ENCODE measurements around the gene SAMD9L. TPM values are rescaled to one million over a fixed set of nuclear protein-coding genes. Genes with fewer than 3 reads are reported as not detected.

SAMD9L gene
- total RNA-seq, 1 donor: 40.6 TPM

DNA sequence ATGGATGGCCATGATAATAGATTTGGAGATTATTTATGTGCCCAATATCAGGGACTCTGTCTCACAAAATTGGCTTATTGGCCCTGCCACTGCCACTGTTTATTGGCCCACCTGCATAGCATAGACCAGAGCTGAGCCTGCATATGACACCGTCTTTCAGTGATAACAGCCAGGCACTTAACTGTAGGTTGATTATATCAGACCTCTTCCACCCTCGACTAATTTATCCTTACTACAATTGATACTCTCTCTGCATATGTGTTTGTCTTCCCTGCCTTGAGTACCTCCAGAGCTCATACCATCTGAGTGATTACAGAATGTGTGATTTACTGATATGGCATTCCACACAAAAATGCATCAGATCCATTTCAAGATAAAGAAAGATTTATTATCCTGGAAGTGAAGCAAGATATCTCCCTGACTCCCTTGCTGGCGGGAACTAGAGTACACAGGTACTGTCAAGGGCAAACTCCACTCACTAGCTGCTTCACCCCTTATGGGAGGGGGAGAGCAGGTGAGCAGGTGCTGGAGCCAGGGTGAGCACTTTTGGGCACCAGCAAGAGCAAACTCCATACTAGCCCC, 13.1 kb upstream of the SAMD9L start:
- TF ChIP-seq, protein P1, sequence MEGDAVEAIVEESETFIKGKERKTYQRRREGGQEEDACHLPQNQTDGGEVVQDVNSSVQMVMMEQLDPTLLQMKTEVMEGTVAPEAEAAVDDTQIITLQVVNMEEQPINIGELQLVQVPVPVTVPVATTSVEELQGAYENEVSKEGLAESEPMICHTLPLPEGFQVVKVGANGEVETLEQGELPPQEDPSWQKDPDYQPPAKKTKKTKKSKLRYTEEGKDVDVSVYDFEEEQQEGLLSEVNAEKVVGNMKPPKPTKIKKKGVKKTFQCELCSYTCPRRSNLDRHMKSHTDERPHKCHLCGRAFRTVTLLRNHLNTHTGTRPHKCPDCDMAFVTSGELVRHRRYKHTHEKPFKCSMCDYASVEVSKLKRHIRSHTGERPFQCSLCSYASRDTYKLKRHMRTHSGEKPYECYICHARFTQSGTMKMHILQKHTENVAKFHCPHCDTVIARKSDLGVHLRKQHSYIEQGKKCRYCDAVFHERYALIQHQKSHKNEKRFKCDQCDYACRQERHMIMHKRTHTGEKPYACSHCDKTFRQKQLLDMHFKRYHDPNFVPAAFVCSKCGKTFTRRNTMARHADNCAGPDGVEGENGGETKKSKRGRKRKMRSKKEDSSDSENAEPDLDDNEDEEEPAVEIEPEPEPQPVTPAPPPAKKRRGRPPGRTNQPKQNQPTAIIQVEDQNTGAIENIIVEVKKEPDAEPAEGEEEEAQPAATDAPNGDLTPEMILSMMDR (IDR thresholded peaks at IDR 0.05; ENCODE audit: insufficient read depth, low read depth, low read length): no peak
- DNase-seq (ENCODE audit: low read depth): no peak
- no peak overlapping the region for H3K4me3 ChIP-seq (ENCODE audit: low read depth, low read length)

DNA sequence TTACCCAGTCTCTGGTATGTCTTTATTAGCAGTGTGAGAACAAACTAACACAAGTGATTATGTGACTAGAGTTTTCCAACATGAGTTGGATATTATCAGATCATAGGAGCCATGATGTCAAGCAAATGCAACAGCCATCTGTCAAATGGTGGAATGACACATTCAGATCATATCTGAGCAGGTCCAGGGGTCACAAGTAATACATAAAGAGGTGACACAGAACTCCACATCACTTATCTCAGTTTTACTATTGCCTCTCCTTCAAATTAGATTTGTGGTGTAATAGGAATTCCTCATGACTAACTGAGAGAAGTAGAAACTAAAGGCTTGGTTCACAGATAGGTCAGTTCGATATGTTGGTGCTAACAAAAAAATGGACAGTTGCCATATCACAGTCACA, 12.2 kb upstream of the SAMD9L start:
- TF ChIP-seq, protein P1 (IDR thresholded peaks at IDR 0.05; ENCODE audit: insufficient read depth, low read depth, low read length): no peak
- DNase-seq (ENCODE audit: low read depth): no peak

DNA sequence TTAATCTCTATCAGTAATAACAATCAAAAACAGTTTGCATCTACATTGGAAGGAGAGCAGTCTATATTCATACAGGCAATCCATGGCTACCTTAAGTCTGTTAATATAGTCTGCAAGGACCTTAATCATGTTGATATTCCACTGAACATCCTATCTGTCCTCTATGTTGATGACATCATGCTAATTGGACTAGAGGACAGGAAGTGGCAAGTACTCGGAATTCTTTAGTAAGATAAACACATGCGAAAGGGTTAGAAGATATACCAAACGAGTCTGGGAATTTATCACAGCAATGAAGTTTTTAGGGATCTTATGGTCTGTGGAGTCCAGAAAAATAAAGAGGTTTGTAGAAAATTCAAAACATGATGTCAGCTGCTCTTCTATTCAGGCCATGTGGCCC, 11.3 kb upstream of the SAMD9L start:
- TF ChIP-seq, protein P1 (IDR thresholded peaks at IDR 0.05; ENCODE audit: insufficient read depth, low read depth, low read length): no peak
- peak; percentile 24 for DNase-seq (ENCODE audit: low read depth)

More for the DNA sequence above, 12.2 kb upstream of the SAMD9L start:
- H3K4me3 ChIP-seq (ENCODE audit: low read depth, low read length): no peak overlapping the region

DNA sequence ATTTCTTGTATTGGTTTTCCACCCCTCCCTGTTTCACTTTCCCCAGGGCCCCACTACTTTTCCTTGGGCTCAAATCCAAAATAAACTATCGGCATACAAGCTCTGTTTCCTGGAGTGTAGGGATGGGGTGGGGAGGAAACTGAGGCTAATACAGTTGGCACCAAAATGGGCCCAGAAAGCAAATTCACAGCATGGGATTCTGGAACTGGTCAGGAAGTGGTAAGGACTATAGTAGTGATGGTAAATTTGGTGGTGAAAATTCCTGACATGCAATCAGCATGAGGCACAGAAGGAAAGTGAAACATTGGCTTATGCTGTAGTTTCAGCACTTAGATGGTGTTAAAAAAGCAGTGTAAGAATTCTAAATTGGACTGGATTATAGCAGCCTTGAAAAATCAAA, 8.7 kb upstream of the SAMD9L start:
- no peak overlapping the region for H3K4me3 ChIP-seq (ENCODE audit: low read depth, low read length)
- TF ChIP-seq, protein P1 (IDR thresholded peaks at IDR 0.05; ENCODE audit: insufficient read depth, low read depth, low read length): no peak
- no peak for DNase-seq (ENCODE audit: low read depth)

More for the DNA sequence above, 11.3 kb upstream of the SAMD9L start:
- H3K4me3 ChIP-seq (ENCODE audit: low read depth, low read length): no peak overlapping the region

DNA sequence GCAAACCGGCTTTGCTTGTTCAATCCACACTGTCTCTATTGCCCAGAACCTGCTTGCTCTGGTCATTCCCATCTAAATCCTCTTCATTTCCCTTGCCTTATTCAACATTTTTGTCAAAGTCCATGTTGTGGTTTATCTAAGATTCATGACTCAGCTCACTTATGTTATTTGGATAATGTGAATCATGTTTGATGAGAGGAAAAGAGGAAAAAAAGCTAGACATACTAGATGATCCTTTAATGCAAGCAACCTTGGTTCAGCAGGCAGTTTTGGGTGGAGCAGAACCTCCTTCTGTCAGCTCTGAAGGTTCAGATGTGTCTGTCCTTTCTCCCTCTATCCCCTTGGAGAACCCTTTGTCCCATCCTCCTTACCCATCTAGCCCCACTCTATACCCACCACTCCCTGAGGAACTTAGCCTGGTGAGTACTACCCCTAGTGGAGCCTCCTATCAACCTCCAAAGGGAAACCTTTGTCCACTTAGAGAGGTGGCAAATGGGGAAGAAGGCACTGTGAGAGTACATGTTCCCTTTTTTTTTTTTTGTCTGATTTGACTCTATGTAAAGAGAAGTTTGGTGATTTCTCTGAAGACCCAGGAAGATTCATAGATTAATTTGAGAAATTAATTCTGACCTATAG, 2.1 kb upstream of the SAMD9L start:
- TF ChIP-seq, protein P1 (IDR thresholded peaks at IDR 0.05; ENCODE audit: insufficient read depth, low read depth, low read length): no peak
- peak; percentile 4 for DNase-seq (ENCODE audit: low read depth)
- no peak overlapping the region for H3K4me3 ChIP-seq (ENCODE audit: low read depth, low read length)

DNA sequence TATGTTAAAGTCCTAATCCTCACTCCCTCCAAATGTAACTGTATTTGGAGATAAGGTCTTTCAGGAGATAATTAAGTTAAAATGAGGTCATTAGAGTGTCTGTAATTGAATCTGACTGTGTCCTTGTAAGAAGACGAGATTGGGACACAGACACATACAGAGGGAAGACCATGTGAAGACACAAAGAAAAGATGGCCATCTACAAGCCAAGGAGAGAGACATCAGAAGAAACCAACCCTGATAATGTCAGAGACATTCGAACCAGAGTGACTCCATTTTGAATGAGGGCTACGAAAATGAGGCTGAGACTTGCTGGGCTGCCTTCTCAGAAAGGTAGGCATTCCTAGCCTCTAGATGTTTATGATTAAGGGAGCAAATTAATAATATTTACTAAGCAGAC, 542 bp upstream of the SAMD9L start:
- TF ChIP-seq, protein P1 (IDR thresholded peaks at IDR 0.05; ENCODE audit: insufficient read depth, low read depth, low read length): no peak
- no peak for DNase-seq (ENCODE audit: low read depth)
- no peak overlapping the region for H3K4me3 ChIP-seq (ENCODE audit: low read depth, low read length)
